ENCODE measurements around the gene SBSN.

Gene SBSN

DNA sequence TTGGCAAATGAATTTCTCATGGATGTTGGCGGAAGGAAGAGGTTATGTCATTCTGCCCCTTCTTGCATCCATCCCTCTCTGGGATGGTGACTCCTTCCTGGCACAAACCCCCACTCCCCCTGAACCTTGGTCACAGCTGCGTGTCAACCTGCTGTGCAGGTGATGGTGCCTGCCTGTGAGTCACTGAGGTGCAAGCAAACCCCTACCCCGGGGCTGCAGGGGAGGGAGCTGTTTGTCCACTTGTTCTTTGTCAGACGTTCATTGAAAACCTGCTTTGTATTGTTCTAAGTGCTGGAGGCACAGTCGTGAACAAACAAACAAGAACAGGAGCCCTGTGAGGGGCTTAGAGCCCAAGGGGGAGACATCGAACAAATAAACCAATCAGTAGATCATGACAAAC, 3.2 kb upstream of the SBSN start:
- no peak for DNase-seq

DNA sequence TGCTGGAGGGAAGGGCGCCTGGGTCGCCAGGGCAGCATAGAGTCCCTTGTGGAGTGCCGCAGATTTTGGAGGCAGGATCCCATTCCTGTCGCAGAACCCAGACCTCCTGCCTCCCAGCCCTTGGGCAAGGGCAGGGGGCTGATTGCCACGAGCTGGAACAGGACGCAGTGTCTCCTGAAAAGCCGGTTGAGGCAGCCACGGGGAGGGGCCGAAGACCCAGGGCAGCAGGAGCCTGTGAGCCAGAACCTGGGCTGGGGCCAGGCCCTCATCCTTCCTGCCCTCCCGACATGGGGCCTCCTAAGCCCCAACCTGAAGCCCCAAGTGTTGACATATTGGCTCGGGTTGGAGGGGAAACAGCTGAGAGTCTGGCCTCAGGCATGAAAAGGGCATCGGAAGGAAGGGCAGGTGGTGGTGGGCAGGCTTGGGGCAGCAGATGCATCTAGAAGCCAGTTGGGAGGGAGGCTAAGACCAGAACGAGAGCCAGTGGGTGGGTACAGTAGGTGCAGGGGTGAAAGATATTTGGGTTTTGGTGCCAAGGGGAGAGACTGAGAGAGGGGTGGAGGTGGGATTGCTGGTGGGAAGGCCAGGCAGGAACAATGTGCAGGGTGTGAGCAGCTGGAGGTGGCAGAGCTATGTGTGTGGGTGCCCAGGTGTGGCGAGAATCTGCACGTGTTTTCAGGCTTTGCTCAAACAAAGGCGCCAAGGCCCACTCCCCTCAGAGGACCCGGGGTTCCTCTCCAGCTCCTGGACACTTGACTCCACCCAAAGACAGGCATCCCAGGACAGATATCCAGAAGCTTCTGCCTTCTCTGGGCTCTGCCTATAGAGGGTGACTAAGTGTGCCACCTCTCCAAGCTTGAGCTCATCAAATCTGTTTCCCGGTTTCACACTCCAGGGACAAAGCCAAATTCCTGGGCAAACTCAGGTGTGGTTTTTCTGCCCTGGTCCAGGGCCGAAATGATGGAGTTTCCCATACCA, 1.4 kb upstream of the SBSN start:
- no peak for DNase-seq

DNA sequence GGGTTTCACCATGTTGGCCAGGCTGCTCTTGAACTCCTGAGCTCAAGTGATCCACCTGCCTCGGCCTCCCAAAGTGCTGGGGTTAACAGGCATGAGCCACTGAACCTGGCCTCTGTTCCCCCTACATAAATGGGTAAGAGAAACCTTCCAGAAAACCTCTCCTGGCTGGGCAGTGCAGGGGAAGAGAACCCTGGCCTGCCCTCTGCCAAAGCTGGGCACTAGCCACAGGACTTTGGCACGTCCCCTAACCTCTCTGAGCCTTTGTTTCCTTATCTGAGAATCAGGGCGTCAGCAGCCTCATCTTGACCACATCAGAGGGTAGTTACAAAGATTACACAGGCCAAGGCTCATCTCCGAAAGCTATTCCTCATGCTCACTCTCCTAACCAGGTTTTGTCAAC, 2.2 kb downstream of the SBSN start:
- DNase-seq: no peak

DNA sequence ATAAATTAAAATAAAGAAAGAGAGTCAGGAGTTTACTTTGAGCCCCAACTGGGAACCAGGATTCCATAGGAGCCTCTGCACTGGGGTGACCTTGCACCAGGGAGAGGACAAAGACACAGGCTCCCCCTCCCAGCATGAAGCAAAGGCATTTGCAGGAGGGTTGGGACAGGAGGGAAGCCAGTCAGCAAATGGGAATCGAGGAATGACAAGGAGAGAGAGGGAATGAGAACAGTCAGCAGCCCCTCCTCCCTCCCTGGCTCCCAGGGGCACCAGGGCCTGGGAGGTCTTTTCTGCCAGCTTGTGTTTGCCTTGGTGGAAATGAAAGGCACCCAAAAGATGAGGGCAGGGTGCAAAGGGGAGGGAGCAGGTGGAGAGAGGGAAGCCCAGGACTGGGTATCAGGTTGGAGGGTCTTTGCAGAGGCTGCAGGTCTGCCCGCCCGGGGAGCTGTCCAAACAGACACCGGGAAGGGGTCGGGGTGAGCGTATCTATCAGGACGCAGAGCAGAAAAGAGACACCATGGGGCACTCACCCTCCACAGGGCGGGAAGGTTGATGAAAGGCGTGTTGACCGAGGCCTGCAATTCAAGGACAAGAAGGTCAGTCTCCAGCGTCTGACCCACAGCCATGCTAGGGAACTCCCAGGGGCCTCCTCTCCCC, 3.8 kb downstream of the SBSN start:
- DNase-seq: no peak

DNA sequence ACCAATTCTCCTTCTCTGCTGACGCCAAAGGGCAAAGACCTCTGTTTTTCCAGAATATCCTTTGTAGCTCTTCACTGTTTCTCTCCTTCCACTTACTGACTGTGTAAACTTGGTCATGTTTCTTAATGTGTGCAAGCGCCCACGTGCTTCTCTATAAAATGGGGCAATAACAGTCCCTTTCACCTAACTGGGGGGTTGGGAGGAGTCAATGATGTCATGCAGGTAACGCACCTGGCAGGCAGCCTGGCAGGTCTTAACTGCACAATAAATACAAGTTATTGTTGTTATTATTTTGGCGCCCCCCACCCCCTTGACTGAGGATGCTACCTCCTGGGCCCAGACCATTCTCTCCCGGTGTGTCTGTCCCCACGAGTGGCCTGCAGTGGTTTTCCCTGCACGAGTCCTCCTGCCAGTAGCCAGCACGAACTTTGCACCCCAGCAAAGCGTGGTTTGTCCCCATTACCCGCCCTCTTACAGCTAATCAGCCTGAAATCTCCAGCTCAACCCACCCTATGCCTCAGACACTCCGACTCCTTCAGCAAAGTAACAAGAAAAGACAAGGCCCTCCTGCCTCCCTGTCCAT, 5.3 kb downstream of the SBSN start:
- DNase-seq: no peak

DNA sequence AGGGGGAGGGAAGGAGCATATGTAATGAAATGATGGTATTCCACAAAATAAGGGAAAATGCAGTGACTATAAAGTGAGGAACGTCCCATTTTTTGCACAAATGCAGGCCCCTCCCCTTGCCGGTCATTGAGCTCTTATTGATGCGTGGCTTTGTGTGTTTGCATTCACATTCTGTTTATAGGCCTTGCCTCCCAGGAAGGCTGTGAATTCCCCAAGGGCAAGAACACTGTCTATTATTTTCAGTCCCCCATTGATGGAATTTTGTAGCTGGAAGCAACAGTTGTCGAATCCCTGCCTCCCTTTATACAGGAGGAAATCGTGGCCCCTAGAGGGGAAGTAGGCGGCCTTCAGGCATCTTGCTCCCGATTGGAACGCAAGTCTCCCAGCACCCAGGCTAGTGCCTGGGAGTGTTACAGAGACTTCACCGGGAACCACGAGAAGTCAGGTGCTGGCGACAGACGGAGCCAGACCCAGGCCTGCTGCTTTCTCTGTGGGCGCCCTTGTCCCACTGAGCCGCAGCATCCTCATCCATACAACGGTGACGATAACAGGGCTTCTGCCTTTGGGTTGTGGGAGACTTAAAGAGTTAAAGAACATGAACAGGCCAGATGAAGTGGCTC, 6.9 kb downstream of the SBSN start:
- DNase-seq: no peak

DNA sequence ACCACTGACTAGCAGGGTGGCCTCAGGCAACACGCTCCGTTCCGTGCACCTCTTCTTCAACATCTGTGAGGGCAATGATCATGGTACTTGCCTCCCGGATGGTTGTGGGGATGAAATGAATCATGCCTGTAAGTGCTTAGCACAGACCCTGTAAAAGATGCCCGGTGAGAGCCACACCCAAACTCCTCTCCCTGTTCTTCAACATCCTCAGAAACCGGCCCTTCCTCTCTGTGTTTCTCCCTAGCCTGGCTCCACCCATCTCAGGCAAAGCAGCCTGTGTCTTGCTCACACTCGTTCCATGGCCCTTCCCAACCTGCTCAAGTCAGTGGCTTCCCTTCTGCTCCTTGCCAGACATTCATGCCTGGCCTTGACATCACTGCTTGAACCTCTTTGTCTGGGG, 8.8 kb downstream of the SBSN start:
- DNase-seq: no peak

DNA sequence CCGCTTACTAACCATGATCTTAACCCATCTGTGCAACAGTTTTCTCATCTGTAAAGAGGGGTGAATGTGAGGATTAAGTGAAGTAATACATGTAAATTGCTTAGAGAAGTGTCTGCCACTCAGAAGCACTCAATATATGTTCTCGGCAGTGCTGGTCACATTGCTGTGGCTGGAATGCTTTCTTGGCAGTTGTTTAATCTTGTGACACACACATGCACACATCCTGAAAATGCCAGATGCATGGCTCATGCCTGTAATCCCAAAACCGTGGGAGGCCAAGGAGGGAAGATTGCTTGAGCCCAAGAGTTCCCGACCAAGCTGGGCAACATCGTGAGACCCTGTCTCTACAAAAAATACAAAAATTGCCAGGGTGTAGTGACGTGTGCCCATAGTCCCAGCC, 9.8 kb downstream of the SBSN start:
- no peak for DNase-seq

DNA sequence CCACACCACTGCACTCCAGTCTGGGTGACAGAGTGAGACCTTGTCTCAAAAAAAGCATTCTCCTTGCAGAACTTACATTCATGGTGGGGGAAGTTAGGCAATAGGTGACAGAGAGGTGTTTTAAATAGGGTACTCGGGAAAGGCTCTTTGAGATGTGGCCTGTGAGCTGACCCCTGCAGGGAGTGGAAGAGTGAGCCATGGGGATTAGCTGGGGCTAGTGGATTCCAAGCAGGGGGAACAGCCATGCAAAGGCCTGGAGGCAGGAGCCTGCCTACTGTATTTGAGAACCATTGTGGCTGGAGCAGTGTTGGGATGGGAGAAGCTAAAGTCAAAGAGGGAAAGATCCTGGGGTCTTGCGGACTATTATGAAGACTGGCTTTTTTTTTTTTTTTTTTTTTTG, 10.8 kb downstream of the SBSN start:
- DNase-seq: no peak

DNA sequence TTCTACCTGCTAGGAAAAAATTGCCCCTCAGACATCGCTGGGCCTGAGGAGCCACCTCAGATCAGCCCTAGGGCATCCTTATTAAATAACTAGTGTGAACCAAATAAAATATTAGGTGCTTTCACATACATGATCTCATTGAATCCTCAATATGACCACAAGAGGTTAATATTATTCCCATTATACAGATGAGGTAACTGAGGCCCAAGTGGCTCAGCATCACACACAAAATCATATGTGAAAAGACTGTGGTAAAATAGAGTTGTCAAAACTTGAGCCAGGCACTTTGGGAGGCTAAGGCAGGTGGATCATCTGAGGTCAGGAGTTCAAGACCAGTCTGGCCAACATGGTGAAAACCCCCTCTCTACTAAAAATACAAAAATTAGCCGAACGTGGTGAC, 11.8 kb downstream of the SBSN start:
- no peak for DNase-seq

DNA sequence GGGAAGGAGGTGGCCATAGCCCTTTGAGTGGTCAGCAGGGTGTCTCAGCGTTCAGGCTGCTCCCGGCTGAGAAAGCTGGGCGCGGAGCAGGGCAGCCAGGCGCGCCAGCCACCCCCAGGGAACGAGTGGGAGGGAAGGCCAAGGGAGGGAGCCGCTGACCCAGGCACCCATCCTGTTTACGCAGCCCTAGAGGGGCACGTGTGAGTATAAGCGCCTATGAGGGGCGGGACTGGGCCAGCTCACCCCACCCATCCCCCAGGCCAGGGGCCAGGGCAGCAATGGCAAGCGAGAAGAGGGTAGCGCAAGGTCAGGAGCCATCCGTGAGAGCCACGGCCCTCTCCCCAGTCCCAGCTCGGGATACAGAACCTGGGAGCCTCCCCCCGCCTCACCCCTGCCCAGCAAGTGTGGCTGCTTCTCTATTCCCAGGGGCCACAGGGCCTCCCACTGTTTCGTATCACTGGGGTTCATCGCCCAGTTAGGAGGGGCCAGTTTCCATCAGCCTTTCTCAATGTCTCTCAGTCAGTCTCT, 13.8 kb downstream of the SBSN start:
- no peak for DNase-seq

DNA sequence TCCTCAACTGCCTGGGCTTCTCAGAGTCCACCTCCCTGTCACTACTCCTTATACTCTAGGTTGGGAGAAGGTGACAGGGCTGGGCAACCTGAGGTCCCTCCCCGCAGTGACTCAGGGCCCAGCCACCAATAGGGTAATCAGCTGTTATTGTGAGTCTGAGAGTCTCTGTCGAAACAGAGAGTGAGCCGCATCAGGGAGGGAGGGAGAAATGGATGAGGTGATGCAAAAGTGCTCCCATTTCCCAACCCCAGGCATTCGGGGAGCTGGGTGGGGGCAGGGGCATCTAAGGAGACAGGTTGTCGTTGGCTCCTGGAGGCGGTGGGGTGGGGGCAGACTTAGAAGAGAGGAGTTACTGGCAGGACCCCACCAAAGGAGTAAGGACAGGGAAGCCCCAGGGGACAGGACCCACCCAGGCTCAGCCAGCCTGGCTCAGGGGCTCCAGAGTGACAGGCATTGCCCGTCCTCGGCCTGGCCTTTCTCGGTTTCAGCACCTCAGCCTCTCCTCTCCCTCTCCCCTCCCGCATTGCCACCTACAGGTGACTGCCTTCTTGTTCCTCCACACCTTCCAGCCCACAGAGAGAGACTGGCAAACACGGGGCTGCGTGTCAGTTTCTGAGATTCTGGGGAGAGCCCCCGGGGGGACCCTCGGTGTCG, 14.4 kb downstream of the SBSN start, which contains the start of gene DMKN:
Gene DMKN, minus strand, starts transcription at position 22 of the 654 bp plus-strand sequence. CDS start 174 bp downstream, outside the sequence.
- DNase-seq: no peak

DNA sequence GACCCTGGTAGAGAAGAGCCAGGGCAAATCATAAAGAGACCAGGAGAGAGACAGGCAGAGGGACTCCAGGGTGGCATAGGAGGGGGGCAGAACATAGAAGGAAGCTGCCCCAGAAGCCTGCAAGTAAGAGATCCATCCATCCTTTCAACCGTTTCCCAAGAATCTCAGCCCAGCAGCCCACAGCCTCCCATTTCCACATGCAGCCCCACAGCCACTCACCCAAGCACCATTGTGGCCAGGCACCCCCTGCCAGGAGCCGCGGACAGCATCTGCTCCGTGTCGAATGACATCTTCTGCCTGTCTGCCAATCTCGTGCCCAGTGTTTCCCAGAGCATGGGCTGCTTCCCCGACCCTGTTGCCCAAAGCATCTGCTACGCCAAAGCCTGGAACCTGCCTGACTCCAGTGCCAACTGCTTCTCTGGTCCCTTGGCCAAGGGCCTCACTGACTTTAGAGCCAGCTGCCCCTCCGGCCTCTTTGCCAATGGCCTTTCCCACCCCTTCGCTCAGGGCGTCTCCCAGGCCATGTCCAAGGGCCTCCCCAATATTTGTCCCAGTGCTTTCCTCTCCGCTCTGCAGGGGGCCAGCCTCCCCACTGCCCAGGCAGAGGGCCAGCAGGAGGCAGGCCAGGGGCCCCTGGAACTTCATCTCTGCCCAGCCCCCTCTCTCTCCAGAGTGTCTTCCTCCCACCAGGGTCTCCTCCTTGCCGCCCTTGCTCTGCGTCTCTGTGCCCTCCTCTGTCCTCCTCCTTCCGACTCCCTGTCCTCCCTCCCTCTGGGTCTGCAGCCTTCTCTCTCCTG, 15.1 kb downstream of the SBSN start:
- no peak for DNase-seq

DNA sequence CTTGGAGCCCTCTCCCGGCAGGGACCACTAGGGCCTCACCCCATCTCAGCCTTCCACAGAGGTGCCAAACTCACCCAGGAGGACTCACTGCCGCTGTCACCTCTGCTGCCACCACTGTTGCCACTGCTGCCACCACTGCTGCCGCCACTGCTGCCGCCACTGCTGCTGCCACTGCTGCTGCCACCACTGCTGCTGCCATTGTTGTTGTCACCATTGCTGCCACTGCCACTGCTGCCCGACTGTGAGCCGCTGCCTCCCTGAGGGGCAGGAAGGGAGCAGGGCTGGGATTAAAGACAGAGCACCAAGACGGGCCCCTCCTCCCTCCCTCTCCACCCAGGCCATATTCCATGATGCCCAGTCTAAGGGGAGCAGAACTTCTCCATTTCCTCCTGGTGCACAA, 16.8 kb downstream of the SBSN start:
- DNase-seq: no peak

DNA sequence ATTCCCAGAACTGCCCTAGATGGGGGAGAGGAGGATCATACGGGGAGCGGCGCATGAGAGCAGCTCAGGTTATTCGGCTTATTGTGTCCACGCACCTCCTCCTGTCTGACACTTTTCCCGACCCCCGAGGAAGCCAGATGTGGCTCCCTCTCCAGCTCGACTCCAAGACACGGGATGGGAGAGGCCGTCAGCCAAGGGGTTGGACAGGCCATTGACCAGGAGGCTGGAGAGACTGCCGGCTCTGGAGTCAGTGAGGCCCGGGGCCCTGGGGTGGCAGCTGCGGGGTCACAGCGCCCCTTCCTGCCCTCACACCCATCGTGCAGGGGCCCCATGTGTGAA, 17.5 kb downstream of the SBSN start:
- no peak for DNase-seq

DNA sequence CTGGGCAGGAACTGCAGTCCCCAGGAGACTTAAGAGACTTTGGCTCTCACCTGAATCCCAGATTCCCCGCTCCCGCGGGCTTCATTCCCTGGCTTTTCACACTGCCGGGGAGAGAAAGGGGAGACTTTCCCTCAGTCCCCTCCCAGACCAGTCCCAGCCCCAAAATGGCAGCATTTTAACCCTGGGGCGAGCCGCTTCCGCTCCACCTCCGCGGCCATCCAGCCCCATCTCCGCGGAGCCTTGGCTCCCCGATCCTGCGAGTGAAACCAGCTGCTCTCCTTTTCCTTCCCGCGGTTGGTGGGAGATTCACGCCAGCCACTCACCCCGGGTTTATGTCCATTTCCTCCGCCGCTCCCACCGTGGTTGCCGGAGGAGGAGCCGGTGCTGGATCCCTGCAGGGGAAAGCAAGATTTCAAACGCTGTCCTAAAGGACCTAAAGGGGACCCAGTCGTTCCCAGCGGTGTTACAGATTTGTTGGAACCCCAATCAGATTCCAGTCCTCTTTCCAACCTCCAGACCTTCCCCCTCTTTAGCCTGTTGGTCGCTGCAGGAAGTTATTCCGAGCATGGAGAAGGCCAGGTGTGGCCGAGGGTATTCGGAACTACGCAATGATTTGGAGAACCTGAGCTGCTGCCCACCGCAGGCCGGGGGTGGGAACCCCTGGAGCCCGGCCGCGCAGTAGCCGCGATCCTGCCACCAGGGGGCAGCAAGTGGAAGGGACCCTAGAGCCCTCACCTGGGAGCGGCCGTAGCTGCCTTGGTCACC, 18.1 kb downstream of the SBSN start:
- DNase-seq: peak; percentile 57

DNA sequence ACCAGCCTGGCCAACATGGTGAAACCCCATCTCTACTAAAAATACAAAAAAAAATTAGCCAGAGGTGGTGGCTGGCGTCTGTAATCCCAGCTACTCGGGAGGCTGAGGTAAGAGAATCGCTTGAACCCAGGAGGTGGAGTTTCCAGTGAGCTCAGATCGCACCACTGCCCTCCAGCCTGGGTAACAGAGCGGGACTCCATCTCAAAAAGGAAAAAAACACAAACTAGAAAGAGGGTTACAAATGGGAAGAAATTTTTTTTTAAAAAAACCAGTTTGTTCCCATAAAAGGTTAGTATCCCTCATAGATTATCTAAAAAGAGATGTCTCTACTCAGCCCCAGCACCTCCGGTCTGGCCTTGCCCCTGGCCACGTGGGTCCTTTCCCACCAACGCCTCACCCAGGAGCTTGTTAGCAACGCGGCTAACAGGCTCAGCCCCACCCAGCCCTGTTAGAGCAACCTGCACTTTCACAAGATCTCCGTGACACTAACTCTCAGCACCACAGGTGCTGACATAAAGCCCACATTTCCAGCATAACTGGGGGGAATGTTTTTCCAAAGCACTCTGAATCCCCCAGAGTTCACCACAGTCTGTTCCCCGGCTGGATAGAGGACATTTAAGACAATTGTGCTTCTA, 19.0 kb downstream of the SBSN start:
- DNase-seq: peak; percentile 28

DNA sequence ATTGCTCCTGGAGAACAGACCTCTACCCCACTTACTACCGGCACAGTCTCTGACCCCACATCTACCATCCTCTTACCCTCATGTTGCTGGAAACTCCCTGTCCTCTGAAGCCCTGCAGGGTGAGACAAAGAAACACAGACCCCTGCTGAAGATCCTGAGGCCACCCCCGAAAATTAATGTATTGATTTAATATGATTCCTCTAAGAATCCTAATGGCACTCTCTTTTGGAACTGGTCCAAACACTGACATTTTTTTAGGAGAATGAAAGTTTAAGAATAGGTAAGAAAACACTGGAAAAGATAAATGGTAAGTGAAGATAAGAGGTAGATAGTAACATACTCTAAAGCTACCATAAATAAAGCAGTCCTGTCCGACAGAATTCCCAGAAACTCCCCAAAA, 20.0 kb downstream of the SBSN start:
- DNase-seq: no peak

DNA sequence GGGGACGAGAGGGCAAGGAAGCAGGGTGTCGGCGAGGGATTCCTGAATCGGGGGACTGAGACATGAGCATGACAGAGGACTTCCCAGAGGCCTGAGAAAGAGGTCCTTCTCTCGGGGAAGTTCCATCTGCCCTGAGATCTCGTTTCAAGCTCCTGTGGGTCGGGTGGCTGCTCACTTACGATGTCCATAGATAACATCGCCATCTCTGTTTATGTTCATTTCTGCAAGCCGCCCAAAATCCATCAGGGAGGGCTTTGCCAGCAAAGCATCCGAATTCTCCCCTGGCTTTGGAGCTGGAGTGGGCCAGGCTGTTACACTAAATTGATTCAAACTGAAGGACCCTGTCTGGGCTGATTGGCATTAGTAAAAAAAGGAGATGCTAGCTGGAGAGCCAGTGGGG, 20.6 kb downstream of the SBSN start:
- DNase-seq: no peak

DNA sequence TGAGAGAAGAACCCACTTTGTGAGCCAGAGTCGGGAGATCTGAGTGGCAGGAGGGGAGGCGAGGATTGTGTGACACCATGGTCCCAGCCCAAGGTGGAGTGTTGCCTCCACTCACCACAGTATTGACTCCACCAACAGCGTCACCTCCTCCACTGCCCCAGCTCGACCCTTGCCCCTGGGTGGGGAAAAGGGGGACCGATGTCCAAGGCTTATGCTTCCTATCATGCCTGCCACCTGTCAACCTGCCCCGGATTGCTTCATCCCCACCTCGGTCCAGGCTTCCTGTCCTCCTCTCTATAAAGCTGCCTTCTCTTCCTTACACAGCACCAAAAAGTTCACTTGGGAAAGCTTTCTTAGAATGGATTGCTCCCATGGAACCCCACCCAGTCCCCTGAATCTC, 22.1 kb downstream of the SBSN start:
- DNase-seq: no peak

DNA sequence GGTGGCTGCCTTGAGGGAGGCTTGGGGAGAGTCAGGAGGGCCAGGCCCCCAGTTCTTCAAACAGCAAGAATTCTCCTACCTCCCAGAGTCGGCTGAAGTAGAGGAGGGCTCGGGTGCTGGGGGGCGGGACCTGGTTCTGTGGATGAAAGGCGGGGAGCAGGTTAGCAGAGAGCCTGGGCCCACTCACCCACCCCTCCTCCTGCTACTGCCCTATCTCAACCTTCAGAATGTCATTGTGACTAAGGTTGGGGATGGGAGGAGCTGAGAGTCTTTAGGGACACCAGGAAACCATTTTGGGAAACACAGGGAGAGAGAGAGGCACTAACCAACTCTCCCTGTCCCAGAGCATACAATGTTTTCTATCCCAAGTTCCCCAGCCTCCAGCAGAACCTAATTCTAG, 25.4 kb downstream of the SBSN start:
- DNase-seq: no peak
